AG04449 (cell line): ENCODE measurements around the gene TNIP3.

Source experiments
- CTCF ChIA-PET: fragments of 350-600 bp; formaldehyde crosslinking; extraction: SDS; loops from one replicate; lab custom pipeline; 2021; ENCODE audit warnings: antibody characterized with exemption; lab: Yijun Ruan, JAX
- POLR2A ChIA-PET: fragments of 400-600, 350-600 bp; formaldehyde crosslinking; extraction: SDS; loops from one replicate; lab custom pipeline; 2020; ENCODE audit warnings: antibody characterized with exemption, inconsistent platforms; lab: Yijun Ruan, JAX
- DNase-seq: peaks from one replicate; pipeline ENCODE4 v3.0.0-alpha.2; 2010; ENCODE audit warnings: low read depth, low spot score
- H3K4me3 ChIP-seq: 2 replicates; pipeline ENCODE4 v1.5.1; 2011; ENCODE audit warnings: low read depth, mild to moderate bottlenecking, control low read depth, low read length
- CTCF ChIP-seq: IDR thresholded peaks from one replicate; pipeline ENCODE4 v1.5.1; 2011; ENCODE audit warnings: mild to moderate bottlenecking, moderate library complexity, low read length, control low read depth, inconsistent platforms; ENCODE audit not compliant: insufficient read depth; ENCODE audit errors: missing control alignments

Gene TNIP3

DNA sequence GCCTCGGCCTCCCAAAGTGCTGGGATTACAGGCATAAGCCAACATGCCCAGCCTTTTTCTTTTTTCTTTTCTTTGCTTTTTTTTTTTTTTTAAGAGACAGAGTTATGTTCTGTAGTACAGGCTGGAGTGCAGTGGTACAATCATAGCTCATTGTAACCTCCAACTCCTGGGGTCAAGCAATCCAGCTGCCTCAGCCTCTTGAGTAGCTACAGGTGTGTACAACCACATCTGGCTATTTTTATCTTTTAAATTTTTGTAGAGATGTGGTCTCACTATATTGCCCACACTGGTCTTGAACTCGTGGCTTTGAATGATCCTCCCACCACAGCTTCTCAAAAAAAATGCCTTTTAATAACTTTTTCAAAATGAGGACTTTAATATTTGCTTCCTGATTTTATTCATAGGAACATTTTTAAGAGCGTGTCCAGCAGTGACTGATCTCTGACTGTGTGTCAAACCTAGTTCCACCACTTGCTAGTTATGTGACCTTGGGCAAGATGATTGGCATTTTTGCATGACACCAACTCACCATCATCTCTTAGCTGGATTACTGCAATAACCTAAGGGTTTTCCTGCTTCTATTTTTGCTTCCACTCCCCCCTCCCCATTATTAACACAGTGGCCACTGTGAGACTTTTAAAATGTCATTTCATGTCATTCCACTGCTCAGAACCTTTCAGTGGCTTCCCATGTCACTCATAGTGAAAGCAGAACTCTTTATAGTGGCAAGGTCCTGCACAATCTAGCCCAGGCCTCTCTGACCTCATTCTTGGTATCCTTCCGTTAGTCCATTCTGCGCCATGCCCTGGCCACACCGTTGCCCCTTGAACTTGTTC, 4.5 kb upstream of the TNIP3 start:
- CTCF ChIA-PET = interaction anchor here (1.6 to 2.7 kb wide), 2 partner anchors 23 to 24 kb away, joined by 8 to 9 read pairs; no protein-coding TSS in a partner anchor
- DNase-seq = no peak
- POLR2A ChIA-PET = no interaction called here
- no peak overlapping the region for H3K4me3 ChIP-seq
- TF ChIP-seq CTCF = no peak

GRCh38 chr4:121166976-121167375, 2.9 kb upstream of the TNIP3 start:
- ChIA-PET POLR2A (no interaction called here), CTCF (interaction anchor here (0.8 to 1.6 kb wide), 4 partner anchors 10 to 25 kb away, joined by 3 to 8 read pairs (median 4); no protein-coding TSS in a partner anchor)

GRCh38 chr4:121165206-121165605, 1.1 kb upstream of the TNIP3 start:
- no peak for TF ChIP-seq CTCF
- no peak for DNase-seq
- POLR2A ChIA-PET = no interaction called here
- CTCF ChIA-PET = no interaction called here
- H3K4me3 ChIP-seq = no peak overlapping the region

More at GRCh38 chr4:121166976-121167375, 2.9 kb upstream of the TNIP3 start:
- no peak overlapping the region for H3K4me3 ChIP-seq
- no peak for TF ChIP-seq CTCF
- no peak for DNase-seq

GRCh38 chr4:121156822-121157769, 7.0 kb downstream of the TNIP3 start:
- POLR2A ChIA-PET = no interaction called here
- TF ChIP-seq CTCF = no peak
- CTCF ChIA-PET = interaction anchor here (0.9 to 2.4 kb wide), 3 partner anchors 10 to 35 kb away, joined by 3 to 10 read pairs (median 4); no protein-coding TSS in a partner anchor
- H3K4me3 ChIP-seq = peak overlapping the region; percentile 58
- DNase-seq = no peak

- POLR2A ChIA-PET = no interaction called here
- no peak for TF ChIP-seq CTCF
- peak; percentile 68 for DNase-seq
- H3K4me3 ChIP-seq = peak overlapping the region; percentile 24; the same call in 1 of the 2 replicates
- CTCF ChIA-PET = interaction anchor here (1.3 to 2.4 kb wide), 2 partner anchors 8 to 36 kb away, joined by 4 to 10 read pairs; partner anchors contain the start of gene TNIP3
Observed at GRCh38 chr4:121155893-121156292, 8.2 kb downstream of the TNIP3 start.
